Stimulated activated CD8-positive, alpha-beta memory T cell treated with anti-CD3 and anti-CD28 coated beads, Interleukin-7, amount 100 ng/mL, for 4 hours (primary cell): ENCODE data around the gene IFITM1.
"Not testable (repeated sequence)": the region's sequence is repeated elsewhere in the genome, so short reads cannot be mapped to it uniquely, and the experiment has no call there.

Experiments used
- DNase-seq, 2 donors: peaks; one replicate each; pipeline ENCODE4 v3.0.0-alpha.2; 2020; ENCODE audit warnings: low read depth in 2 of 2

IFITM1 gene

GRCh38 chr11:293852-294661, 19.8 kb upstream of the IFITM1 start:
- DNase-seq: no peak

GRCh38 chr11:294780-295179, 19.1 kb upstream of the IFITM1 start:
- no peak for DNase-seq

GRCh38 chr11:295351-296170, 18.3 kb upstream of the IFITM1 start:
- DNase-seq: no peak

GRCh38 chr11:296171-297050, 17.4 kb upstream of the IFITM1 start:
- no peak for DNase-seq

GRCh38 chr11:297051-297585, 16.7 kb upstream of the IFITM1 start:
- DNase-seq: no peak

GRCh38 chr11:297586-298405, 16.0 kb upstream of the IFITM1 start:
- no peak for DNase-seq

- DNase-seq: no peak
Observed at GRCh38 chr11:298406-299065, 15.3 kb upstream of the IFITM1 start.

GRCh38 chr11:299081-299891, 14.6 kb upstream of the IFITM1 start, which contains the start of gene IFITM5:
TSS of gene IFITM5 (minus strand) at chr11:299526. CDS start at chr11:299490, 36 bp downstream.
- DNase-seq: no peak

- DNase-seq: no peak
Observed at GRCh38 chr11:299951-300735, 13.7 kb upstream of the IFITM1 start.

GRCh38 chr11:303363-303762, 10.5 kb upstream of the IFITM1 start:
- DNase-seq: peak in 1 of 2 donors; percentile 53

- no peak for DNase-seq
Observed at GRCh38 chr11:304061-304506, 9.8 kb upstream of the IFITM1 start.

- no peak for DNase-seq
Observed at GRCh38 chr11:304915-305843, 8.7 kb upstream of the IFITM1 start.

- no peak for DNase-seq
Observed at GRCh38 chr11:305844-306211, 8.0 kb upstream of the IFITM1 start.

GRCh38 chr11:306645-307371, 7.0 kb upstream of the IFITM1 start:
- no peak for DNase-seq

GRCh38 chr11:307766-308708, 5.8 kb upstream of the IFITM1 start, which contains the start of gene IFITM2:
TSS of gene IFITM2 (plus strand) at chr11:307816. CDS start at chr11:308193, 377 bp downstream.
- not testable (repeated sequence) for DNase-seq
